ENCODE measurements around the gene DENND4A. TPM values are rescaled to one million over a fixed set of nuclear protein-coding genes. Genes with fewer than 3 reads are reported as not detected.
"Not testable (repeated sequence)": the region's sequence is repeated elsewhere in the genome, so short reads cannot be mapped to it uniquely, and the experiment has no call there.

The DENND4A gene
- total RNA-seq, 1 experiment from 2014 or later: 14.4 TPM

- H3K27me3 ChIP-seq (ENCODE audit: control insufficient read depth, insufficient read depth, low read length): no peaks in the 10 kb centered on the region
- DNase-seq (ENCODE audit: low read depth, low spot score): no peak
- in situ Hi-C loops (cut with HindIII; ENCODE audit: low pct_unique_long_range_greater_than_20kb, low sequenced_read_pairs) (no loop called here), intact Hi-C loops (cut with micrococcal nuclease; ENCODE audit: unreplicated experiment) (no loop called here)
- H3K9me3 ChIP-seq (ENCODE audit: control insufficient read depth, insufficient read depth, low read depth, low read length): no peaks in the 10 kb centered on the region
- ChIA-PET POLR2A (no interaction called here), CTCF (no interaction called here)
- peaks cover 8% of the 10 kb centered on the region; the same call in 1 of the 2 replicates for H3K4me1 ChIP-seq (ENCODE audit: control insufficient read depth, insufficient read depth, low read length)
- no peaks in the 10 kb centered on the region; the same call in 1 of the 2 replicates for H3K36me3 ChIP-seq (ENCODE audit: control insufficient read depth, insufficient read depth, low read length)
- H3K27ac ChIP-seq (ENCODE audit: low read length): no peak overlapping the region
- BruUV-seq (replicated peaks): no TSS peak
- H3K4me3 ChIP-seq (ENCODE audit: low read depth in 2 of 2, low read length in 2 of 2): no peak overlapping the region
- ATAC-seq: no peak
- TF ChIP-seq SIN3A (IDR thresholded peaks at IDR 0.05; ENCODE audit: borderline replicate concordance, insufficient read depth, low read depth, low read length): no peak
- no peak for TF ChIP-seq TCF7L2 (IDR thresholded peaks at IDR 0.05; ENCODE audit: low read depth, low read length)
- no peak for TF ChIP-seq REST (IDR thresholded peaks at IDR 0.05; ENCODE audit: insufficient read depth in 1 of 2, low read depth in 2 of 2, low read length in 1 of 2)
- no peak for TF ChIP-seq POLR2AphosphoS5 (IDR thresholded peaks at IDR 0.05; ENCODE audit: low read depth, low read length)
- TF ChIP-seq CTCF (IDR thresholded peaks at IDR 0.05): no peak
Observed at GRCh38 chr15:65783872-65784271, 8.2 kb downstream of the DENND4A start.

- Histone ChIP-seq H3K36me3 (ENCODE audit: control insufficient read depth, insufficient read depth, low read length) (no peaks in the 10 kb centered on the region; the same call in 1 of the 2 replicates), H3K27ac (ENCODE audit: low read length) (no peak overlapping the region), H3K4me3 (ENCODE audit: low read depth in 2 of 2, low read length in 2 of 2) (no peak overlapping the region), H3K9me3 (ENCODE audit: control insufficient read depth, insufficient read depth, low read depth, low read length) (no peaks in the 10 kb centered on the region), H3K27me3 (ENCODE audit: control insufficient read depth, insufficient read depth, low read length) (no peaks in the 10 kb centered on the region), H3K4me1 (ENCODE audit: control insufficient read depth, insufficient read depth, low read length) (no peaks in the 10 kb centered on the region; the same call in 1 of the 2 replicates)
- DNase-seq (ENCODE audit: low read depth, low spot score) (no peak), ATAC-seq (no peak)
- TF ChIP-seq POLR2AphosphoS5 (IDR thresholded peaks at IDR 0.05; ENCODE audit: low read depth, low read length) (no peak), TCF7L2 (IDR thresholded peaks at IDR 0.05; ENCODE audit: low read depth, low read length) (no peak), REST (IDR thresholded peaks at IDR 0.05; ENCODE audit: insufficient read depth in 1 of 2, low read depth in 2 of 2, low read length in 1 of 2) (no peak), CTCF (IDR thresholded peaks at IDR 0.05) (no peak), SIN3A (IDR thresholded peaks at IDR 0.05; ENCODE audit: borderline replicate concordance, insufficient read depth, low read depth, low read length) (no peak)
- intact Hi-C loops (cut with micrococcal nuclease; ENCODE audit: unreplicated experiment) (no loop called here), in situ Hi-C loops (cut with HindIII; ENCODE audit: low pct_unique_long_range_greater_than_20kb, low sequenced_read_pairs) (no loop called here)
- ChIA-PET CTCF (no interaction called here), POLR2A (no interaction called here)
- BruUV-seq (replicated peaks): no TSS peak
Observed at GRCh38 chr15:65782096-65782495, 10.0 kb downstream of the DENND4A start.

GRCh38 chr15:65778701-65779100, 13.4 kb downstream of the DENND4A start:
- POLR2A ChIA-PET: interaction anchor here (0.7 kb wide), 1 partner anchor 84 kb away, joined by 12 read pairs; no protein-coding TSS in a partner anchor
- H3K27ac ChIP-seq (ENCODE audit: low read length); BruUV-seq (replicated peaks); H3K9me3 ChIP-seq (ENCODE audit: control insufficient read depth, insufficient read depth, low read depth, low read length); H3K4me1 ChIP-seq (ENCODE audit: control insufficient read depth, insufficient read depth, low read length); H3K27me3 ChIP-seq (ENCODE audit: control insufficient read depth, insufficient read depth, low read length); H3K36me3 ChIP-seq (ENCODE audit: control insufficient read depth, insufficient read depth, low read length); ATAC-seq; CTCF ChIA-PET; DNase-seq (ENCODE audit: low read depth, low spot score); intact Hi-C loops (cut with micrococcal nuclease; ENCODE audit: unreplicated experiment); H3K4me3 ChIP-seq (ENCODE audit: low read depth in 2 of 2, low read length in 2 of 2); in situ Hi-C loops (cut with HindIII; ENCODE audit: low pct_unique_long_range_greater_than_20kb, low sequenced_read_pairs): not testable (repeated sequence)

Measured in Panc1 (cell line).